Measurements from ENCODE around the gene RELL2.
A peak's percentile ranks its signal among the peaks of the same experiment; 100 is the strongest.

The RELL2 gene

GRCh38 chr5:141686648-141687416, 50.0 kb downstream of the RELL2 start:
- ChIA-PET POLR2A (interaction anchor here (0.5 to 1.4 kb wide), 2 partner anchors 14 to 370 kb away, joined by 4 to 7 read pairs; no protein-coding TSS in a partner anchor), CTCF (interaction anchor here (0.7 to 1.4 kb wide), 5 partner anchors 15 to 282 kb away, joined by 3 to 6 read pairs (median 4); partner anchors contain the start of genes PCDH1 and RNF14)
- Histone ChIP-seq H3K9me3 (ENCODE audit: control insufficient read depth, insufficient read depth, low read depth, low read length) (no peaks in the 10 kb centered on the region), H3K4me3 (ENCODE audit: low read depth, low read length) (no peak overlapping the region), H3K4me1 (ENCODE audit: control insufficient read depth, insufficient read depth, low read length) (no peaks in the 10 kb centered on the region), H3K36me3 (ENCODE audit: control insufficient read depth in 2 of 2, insufficient read depth in 1 of 2, low read length in 2 of 2) (no peaks in the 10 kb centered on the region), H3K27ac (ENCODE audit: extremely low read depth, low read depth, low read length) (no peak overlapping the region)
- TF ChIP-seq ZNF146 (tag by site-specific recombination; IDR thresholded peaks at IDR 0.05): no peak
- TF ChIP-seq ZNF776 (tag by site-specific recombination; IDR thresholded peaks at IDR 0.05; ENCODE audit: borderline replicate concordance): no peak
- 0 out of 2 replicates have a peak, but pooled peaks have one; percentile 22 for TF ChIP-seq WT1 (tag by site-specific recombination; IDR thresholded peaks at IDR 0.05)
- TF ChIP-seq, protein P1, sequence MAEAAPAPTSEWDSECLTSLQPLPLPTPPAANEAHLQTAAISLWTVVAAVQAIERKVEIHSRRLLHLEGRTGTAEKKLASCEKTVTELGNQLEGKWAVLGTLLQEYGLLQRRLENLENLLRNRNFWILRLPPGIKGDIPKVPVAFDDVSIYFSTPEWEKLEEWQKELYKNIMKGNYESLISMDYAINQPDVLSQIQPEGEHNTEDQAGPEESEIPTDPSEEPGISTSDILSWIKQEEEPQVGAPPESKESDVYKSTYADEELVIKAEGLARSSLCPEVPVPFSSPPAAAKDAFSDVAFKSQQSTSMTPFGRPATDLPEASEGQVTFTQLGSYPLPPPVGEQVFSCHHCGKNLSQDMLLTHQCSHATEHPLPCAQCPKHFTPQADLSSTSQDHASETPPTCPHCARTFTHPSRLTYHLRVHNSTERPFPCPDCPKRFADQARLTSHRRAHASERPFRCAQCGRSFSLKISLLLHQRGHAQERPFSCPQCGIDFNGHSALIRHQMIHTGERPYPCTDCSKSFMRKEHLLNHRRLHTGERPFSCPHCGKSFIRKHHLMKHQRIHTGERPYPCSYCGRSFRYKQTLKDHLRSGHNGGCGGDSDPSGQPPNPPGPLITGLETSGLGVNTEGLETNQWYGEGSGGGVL (tag by site-specific recombination; IDR thresholded peaks at IDR 0.05): peak; percentile 81
- TF ChIP-seq ZNF341 (tag by site-specific recombination; IDR thresholded peaks at IDR 0.05; ENCODE audit: low read depth): peak; percentile 59; the same call in 1 of the 2 replicates
- TF ChIP-seq IKZF3 (tag by site-specific recombination; IDR thresholded peaks at IDR 0.05): no peak
- peak; percentile 94 for TF ChIP-seq ZNF623 (tag by site-specific recombination; IDR thresholded peaks at IDR 0.05)
- TF ChIP-seq, protein P2, sequence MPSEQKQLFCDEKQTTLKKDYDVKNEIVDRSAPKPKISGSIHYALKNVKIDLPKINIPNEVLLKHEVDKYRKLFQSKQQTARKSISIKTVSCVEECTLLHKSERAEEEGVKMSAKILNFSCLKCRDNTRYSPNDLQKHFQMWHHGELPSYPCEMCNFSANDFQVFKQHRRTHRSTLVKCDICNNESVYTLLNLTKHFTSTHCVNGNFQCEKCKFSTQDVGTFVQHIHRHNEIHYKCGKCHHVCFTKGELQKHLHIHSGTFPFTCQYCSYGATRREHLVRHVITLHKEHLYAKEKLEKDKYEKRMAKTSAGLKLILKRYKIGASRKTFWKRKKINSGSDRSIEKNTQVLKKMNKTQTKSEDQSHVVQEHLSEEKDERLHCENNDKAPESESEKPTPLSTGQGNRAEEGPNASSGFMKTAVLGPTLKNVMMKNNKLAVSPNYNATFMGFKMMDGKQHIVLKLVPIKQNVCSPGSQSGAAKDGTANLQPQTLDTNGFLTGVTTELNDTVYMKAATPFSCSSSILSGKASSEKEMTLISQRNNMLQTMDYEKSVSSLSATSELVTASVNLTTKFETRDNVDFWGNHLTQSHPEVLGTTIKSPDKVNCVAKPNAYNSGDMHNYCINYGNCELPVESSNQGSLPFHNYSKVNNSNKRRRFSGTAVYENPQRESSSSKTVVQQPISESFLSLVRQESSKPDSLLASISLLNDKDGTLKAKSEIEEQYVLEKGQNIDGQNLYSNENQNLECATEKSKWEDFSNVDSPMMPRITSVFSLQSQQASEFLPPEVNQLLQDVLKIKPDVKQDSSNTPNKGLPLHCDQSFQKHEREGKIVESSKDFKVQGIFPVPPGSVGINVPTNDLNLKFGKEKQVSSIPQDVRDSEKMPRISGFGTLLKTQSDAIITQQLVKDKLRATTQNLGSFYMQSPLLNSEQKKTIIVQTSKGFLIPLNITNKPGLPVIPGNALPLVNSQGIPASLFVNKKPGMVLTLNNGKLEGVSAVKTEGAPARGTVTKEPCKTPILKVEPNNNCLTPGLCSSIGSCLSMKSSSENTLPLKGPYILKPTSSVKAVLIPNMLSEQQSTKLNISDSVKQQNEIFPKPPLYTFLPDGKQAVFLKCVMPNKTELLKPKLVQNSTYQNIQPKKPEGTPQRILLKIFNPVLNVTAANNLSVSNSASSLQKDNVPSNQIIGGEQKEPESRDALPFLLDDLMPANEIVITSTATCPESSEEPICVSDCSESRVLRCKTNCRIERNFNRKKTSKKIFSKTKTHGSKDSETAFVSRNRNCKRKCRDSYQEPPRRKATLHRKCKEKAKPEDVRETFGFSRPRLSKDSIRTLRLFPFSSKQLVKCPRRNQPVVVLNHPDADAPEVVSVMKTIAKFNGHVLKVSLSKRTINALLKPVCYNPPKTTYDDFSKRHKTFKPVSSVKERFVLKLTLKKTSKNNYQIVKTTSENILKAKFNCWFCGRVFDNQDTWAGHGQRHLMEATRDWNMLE (tag by site-specific recombination; conservative IDR thresholded peaks at IDR 0.05; ENCODE audit: low read depth): no peak

Measured in HEK293 (cell line).